GM12873 (cell line): ENCODE measurements around the gene IFI30.

Source experiments
- CTCF ChIP-seq: IDR thresholded peaks from 2 replicates; pipeline ENCODE4 v1.5.1; 2012; ENCODE audit warnings: low read depth, mild to moderate bottlenecking, moderate library complexity, low read length, control low read depth; ENCODE audit not compliant: insufficient read depth; ENCODE audit errors: missing control alignments

Gene IFI30

DNA sequence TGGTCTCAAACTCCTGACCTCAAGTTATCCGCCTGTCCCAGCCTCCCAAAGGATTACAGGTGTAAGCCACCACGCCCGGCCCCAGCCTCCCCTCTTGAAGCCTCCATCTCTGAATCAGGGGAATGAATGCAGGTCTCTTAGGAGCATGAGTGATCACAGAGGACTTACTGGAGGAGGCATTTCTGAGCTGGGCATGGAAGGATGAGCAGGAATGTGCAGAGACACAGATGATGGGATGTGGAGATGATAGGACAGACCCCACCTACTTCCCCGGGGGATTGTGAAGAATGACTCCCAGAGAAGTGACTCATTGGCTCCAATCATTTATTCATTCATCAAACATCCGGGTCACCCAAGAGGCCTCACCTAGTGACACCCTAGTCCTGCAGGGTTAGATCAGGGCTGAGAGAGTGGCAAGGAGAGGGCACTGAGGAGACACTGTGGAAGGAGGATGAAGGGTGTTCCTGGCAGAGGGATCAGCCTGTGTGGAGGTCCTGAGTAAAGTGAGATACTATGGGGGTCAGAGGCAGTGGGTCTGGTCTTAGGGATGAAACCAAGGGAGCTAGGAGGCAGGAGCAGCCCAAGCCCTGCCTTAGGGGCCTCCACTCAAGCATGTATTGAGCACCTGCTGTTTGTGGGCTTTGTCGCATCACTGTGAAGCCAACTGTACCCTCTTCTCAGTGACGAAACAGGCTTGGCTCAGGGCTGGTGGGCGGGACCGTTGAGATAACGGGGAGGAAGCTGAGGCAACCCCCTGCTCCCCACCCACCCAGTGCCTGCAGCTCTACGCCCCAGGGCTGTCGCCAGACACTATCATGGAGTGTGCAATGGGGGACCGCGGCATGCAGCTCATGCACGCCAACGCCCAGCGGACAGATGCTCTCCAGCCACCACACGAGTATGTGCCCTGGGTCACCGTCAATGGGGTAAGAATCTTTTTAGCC lies 3.0 kb downstream of the IFI30 start:
- no peak for TF ChIP-seq CTCF

DNA sequence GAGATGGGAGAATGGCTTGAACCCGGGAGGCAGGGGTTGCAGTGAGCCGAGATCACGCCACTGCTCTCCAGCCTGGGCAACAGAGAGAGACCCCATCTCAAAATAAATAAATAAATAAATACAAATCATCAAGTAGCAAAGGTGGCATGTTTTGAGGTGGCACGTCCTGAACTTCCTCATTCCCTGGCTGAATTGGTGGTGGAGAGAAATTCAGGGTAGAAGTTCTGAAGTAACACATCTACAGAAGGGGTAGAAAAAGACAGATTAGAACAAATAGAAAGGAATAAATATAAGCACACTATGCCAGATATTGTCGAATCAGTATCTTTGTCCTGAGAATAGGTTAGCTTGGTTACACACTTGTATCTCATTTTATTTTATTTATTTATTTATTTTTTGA lies 6.3 kb downstream of the IFI30 start:
- no peak for TF ChIP-seq CTCF

DNA sequence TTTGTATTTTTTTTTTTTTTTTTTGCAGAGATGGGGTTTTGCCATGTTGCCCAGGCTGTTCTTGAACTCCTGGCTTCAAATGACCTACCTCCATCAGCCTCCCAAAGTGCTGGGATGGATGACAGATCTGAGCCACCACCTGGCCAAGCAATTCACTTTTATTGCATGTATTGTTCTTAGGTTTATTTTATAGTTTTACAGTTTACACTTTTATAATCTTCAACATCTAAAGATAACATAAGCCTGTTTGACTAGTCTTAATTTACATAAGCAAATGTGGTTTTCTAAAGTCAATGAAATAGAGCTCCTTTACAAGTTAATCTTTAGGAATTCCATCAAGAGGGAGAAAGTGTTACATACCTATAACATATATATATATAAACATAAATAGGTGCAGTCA lies 9.9 kb downstream of the IFI30 start:
- no peak for TF ChIP-seq CTCF

DNA sequence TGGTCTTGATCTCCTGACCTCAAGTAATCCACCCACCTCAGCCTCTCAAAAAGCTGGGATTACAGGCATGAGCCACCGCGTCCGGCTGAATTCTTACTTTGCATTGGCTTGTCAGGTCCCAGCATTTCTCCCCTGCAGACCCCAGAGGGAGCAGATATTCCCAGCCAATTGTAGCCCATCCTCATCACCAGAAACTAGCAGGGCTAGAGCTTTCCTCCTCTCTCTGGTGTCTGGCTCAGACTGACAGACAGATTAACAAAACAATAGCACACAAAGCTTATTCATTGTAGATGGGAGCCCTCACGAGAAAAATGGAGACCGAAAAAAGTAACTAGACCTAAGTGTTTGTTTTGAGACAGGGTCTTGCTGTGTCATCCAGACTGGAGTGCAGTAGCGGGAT lies 11.9 kb downstream of the IFI30 start:
- no peak for TF ChIP-seq CTCF

DNA sequence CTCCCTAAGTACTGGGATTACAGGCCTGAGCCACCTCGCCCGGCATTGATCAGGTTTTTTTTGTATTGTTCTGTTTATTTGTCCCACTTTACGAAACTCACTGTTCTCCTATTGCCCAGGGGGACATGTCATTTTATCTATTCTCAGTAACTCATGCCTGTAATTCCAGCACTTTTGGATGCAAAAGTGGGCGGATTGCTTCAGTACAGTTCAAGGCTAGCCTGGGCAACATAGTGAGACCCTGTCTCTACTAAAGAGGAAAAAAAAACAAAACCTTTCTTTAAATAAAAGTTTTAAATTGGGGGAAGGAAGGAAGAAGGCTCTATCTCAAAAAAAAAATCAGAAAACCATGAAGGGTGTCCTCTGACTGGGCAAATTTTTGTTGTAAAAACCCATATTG lies 16.7 kb downstream of the IFI30 start:
- TF ChIP-seq CTCF = no peak

DNA sequence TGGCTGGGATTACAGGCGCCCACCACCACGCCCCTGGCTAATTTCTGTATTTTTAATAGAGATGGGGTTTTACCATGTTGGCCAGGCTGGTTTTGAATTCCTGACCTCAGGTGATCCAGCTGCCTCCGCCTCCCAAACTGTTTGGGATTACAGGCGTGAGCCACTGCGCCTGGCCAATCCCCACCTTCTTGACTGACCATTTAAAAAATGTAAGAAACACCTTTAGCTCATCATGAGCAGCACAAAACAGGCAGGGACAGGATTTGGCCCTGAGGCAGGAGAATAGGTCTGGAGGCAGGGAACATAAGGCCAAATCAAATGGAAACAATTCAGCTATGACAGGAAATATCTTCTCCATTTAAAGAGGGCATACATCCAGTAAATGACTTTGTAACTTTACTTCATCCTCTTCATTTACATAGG lies 18.0 kb downstream of the IFI30 start:
- no peak for TF ChIP-seq CTCF

- TF ChIP-seq CTCF = no peak
Measured at GRCh38 chr19:18192673-18193387, 19.2 kb downstream of the IFI30 start, which contains the start of gene MPV17L2. TSS of gene MPV17L2 (plus strand) at chr19:18193218. CDS start at chr19:18193282, 64 bp downstream.
